Suprapubic skin (tissue), 4 donors: ENCODE measurements around the gene CASK. TPM values are rescaled to one million over a fixed set of nuclear protein-coding genes. Genes with fewer than 3 reads are reported as not detected.

Experiments
- DNase-seq, 2 donors: peaks; one replicate each; pipeline ENCODE4 v3.0.0-alpha.2; 2019; ENCODE audit warnings: low spot score in 2 of 2
- H3K27ac ChIP-seq: fragments of 200-600 bp; sonication (generic); one replicate; pipeline ENCODE4 v1.5.1; 2019
- H3K27me3 ChIP-seq: fragments of 200-600 bp; sonication (generic); one replicate; pipeline ENCODE4 v1.5.1; 2019
- H3K36me3 ChIP-seq: fragments of 200-600 bp; sonication (generic); one replicate; pipeline ENCODE4 v1.5.1; 2019
- H3K4me1 ChIP-seq: fragments of 200-600 bp; sonication (generic); one replicate; pipeline ENCODE4 v1.5.1; 2019
- H3K4me3 ChIP-seq: fragments of 200-600 bp; sonication (generic); one replicate; pipeline ENCODE4 v1.5.1; 2019; ENCODE audit warnings: mild to moderate bottlenecking
- H3K9me3 ChIP-seq: fragments of 200-600 bp; sonication (generic); one replicate; pipeline ENCODE4 v1.5.1; 2019
- EP300 ChIP-seq: sonication (generic); formaldehyde crosslinking; IDR thresholded peaks from one replicate; pipeline ENCODE4 v1.6.1; 2017; ENCODE audit warnings: antibody characterized with exemption
- POLR2A ChIP-seq, 2 donors: fragments of 450-650 bp; IDR thresholded peaks; one replicate each; pipeline ENCODE4 v1.6.1; 2017; ENCODE audit warnings: antibody characterized with exemption in 2 of 2, mild to moderate bottlenecking in 2 of 2, moderate library complexity in 2 of 2
- POLR2AphosphoS5 ChIP-seq, 3 donors: sonication (generic); formaldehyde crosslinking; IDR thresholded peaks; one replicate each; pipeline ENCODE4 v1.6.1; 2017; ENCODE audit warnings: antibody characterized with exemption in 3 of 3
- WGBS: methylation state at CpG from one replicate; pipeline ENCODE4 v1.1.5; 2018; 5-methylcytosine and 5-hydroxymethylcytosine counted together
- total RNA-seq, 4 donors: library from RNA; depleted of rRNA; stranded (reverse); fragments of >200 nt; gene quantifications; one replicate each; pipeline ENCODE4 v1.1.0, GENCODE V29; 2016
- TF ChIP-seq, protein P1 (sequence below), 2 donors: fragments of 200-600 bp in 1 of 2; fragments of 450-650 bp in 1 of 2; sonication (generic) in 1 of 2; IDR thresholded peaks; one replicate each; pipeline ENCODE4 v1.5.1; 2016 to 2019; ENCODE audit warnings: antibody characterized with exemption in 2 of 2, mild to moderate bottlenecking in 1 of 2, moderate library complexity in 1 of 2

Gene CASK
- total RNA-seq, 4 donors from 2014 or later = 19.4 to 28.6 (median 25.3) TPM

DNA sequence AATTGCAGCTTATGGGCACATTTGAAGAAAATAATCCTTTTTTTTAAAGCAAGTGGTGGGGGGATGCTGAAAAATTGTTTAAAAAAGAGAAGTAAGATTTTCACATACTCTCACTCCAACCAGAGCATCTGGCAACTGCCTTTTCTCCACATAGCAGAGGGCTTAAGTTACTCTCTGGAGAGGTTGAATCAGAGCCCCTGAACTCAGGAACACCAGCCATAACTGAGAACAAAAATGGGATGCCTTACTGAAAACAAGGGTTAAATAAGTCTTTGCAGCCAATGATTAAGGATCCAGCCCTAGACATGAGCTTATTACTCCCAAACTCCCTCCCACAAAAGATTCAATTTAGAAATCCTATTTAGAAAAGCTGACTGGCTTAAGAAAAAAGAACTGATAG is 27.5 kb downstream of the CASK start:
- H3K4me1 ChIP-seq = no peaks in the 10 kb centered on the region
- TF ChIP-seq POLR2AphosphoS5 (IDR thresholded peaks at IDR 0.05) (no peak), EP300 (no peak), POLR2A (IDR thresholded peaks at IDR 0.05) (no peak)
- TF ChIP-seq, protein P1, sequence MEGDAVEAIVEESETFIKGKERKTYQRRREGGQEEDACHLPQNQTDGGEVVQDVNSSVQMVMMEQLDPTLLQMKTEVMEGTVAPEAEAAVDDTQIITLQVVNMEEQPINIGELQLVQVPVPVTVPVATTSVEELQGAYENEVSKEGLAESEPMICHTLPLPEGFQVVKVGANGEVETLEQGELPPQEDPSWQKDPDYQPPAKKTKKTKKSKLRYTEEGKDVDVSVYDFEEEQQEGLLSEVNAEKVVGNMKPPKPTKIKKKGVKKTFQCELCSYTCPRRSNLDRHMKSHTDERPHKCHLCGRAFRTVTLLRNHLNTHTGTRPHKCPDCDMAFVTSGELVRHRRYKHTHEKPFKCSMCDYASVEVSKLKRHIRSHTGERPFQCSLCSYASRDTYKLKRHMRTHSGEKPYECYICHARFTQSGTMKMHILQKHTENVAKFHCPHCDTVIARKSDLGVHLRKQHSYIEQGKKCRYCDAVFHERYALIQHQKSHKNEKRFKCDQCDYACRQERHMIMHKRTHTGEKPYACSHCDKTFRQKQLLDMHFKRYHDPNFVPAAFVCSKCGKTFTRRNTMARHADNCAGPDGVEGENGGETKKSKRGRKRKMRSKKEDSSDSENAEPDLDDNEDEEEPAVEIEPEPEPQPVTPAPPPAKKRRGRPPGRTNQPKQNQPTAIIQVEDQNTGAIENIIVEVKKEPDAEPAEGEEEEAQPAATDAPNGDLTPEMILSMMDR (IDR thresholded peaks at IDR 0.05) = no peak
- H3K4me3 ChIP-seq = no peak overlapping the region
- no peaks in the 10 kb centered on the region for H3K9me3 ChIP-seq
- no peaks in the 10 kb centered on the region for H3K27me3 ChIP-seq
- DNase-seq = no peak
- no peak overlapping the region for H3K27ac ChIP-seq
- no peaks in the 10 kb centered on the region for H3K36me3 ChIP-seq

DNA sequence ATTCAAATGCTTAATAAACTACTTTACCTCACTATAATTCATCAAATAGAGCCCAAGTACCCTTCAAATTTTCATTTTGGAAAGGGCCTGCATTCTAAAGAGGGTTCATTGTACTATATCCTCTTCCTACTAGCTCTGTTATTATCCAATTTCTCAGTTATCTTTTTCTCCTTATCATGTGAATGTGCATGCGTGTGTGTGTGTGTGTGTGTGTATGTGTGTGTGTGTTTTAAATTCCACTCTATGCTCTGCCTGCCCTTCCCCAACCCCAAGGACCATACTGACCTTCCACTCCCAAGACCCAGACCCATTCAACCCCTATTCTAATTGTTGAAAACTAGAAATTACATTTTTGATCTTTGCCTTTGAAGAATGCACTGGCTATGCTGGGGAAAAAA is 33.3 kb downstream of the CASK start:
- Histone ChIP-seq H3K36me3 (no peaks in the 10 kb centered on the region), H3K4me3 (no peak overlapping the region), H3K4me1 (peaks cover 3% of the 10 kb centered on the region), H3K9me3 (no peaks in the 10 kb centered on the region), H3K27me3 (no peaks in the 10 kb centered on the region), H3K27ac (no peak overlapping the region)
- TF ChIP-seq EP300 (no peak), POLR2AphosphoS5 (IDR thresholded peaks at IDR 0.05) (no peak), POLR2A (IDR thresholded peaks at IDR 0.05) (no peak)
- WGBS = 48% methylated on average over 1 of the region's 1 CpG
- no peak for DNase-seq

DNA sequence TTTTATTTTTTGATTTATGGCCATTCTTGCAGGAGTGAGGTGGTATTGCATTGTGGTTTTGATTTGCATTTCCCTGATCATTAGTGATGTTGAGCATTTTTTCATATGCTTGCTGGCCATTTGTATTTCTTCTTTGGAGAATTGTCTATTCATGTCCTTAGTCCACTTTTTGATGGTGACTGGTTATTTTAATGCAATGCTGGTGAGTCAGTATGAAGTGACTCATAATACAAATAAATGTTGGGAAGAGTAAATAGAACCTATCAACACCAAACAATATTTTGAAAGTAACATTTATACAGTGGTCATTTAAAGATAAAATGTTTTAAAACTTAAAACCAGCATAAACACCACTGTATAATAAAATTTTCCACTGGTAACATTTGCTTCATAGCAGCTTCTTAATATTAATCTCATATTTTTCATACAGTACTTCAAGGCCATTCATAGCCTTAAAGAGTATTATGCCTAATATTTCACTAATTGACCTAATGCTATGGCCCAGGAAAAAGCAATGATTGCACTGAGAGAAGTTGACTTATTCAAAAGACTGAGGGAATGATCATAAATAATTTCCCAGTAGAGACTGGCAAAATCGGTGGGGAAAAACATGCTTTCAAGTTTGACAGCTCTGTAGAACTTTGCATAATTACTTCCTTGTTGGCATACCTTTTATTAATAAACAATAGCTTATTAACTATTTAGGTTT is 33.9 kb downstream of the CASK start:
- 55% methylated on average over 1 of the region's 1 CpG for WGBS
- DNase-seq = no peak
- no peak overlapping the region for H3K4me3 ChIP-seq
- no peaks in the 10 kb centered on the region for H3K36me3 ChIP-seq
- no peak overlapping the region for H3K27ac ChIP-seq
- TF ChIP-seq POLR2AphosphoS5 (IDR thresholded peaks at IDR 0.05) = no peak
- TF ChIP-seq, protein P1 (IDR thresholded peaks at IDR 0.05) = no peak
- peaks cover 3% of the 10 kb centered on the region for H3K4me1 ChIP-seq
- no peaks in the 10 kb centered on the region for H3K27me3 ChIP-seq
- no peaks in the 10 kb centered on the region for H3K9me3 ChIP-seq

DNA sequence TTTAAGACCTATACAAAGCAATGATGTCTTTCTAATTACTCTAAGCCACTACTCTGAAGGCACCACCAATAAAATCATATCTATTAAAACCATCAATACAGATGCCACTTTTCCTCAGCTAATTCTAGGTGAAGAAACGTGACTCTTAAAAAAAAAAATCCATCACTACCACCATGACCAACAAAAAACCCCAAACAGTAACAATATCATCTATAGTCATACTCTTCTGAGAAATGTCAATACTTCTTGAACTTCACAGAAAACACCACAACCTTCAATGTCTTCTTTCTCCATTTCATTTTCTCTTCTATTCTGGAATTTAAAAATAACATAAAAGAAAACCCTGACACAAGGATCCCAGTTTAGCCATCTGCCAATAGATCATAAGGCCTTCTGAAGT is 35.7 kb downstream of the CASK start:
- H3K36me3 ChIP-seq = no peaks in the 10 kb centered on the region

DNA sequence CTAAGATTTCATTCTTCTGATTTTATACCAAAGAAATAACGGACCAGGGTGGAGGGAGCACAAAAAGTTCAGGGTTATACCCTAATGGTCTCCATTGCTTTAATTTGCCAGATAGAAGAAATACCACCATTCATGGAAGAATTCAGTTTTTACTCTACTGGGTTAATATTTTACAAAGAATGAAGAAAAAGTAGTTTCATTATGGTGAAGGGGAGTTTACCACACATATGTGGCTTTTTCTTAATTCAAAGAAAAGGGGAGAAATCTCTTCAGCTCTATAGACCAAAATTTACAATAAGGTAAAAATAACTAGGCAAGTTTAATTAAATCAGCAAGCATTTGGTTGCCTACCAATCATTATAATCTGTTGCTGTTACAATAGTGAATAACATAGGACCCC is 37.6 kb downstream of the CASK start:
- peaks cover 3% of the 10 kb centered on the region for H3K4me1 ChIP-seq
- no peak for DNase-seq
- no peaks in the 10 kb centered on the region for H3K9me3 ChIP-seq
- H3K4me3 ChIP-seq = no peak overlapping the region
- no peak overlapping the region for H3K27ac ChIP-seq
- H3K36me3 ChIP-seq = no peaks in the 10 kb centered on the region
- WGBS = 64% methylated on average over 1 of the region's 1 CpG
- H3K27me3 ChIP-seq = no peaks in the 10 kb centered on the region
- TF ChIP-seq POLR2AphosphoS5 (IDR thresholded peaks at IDR 0.05) = no peak
- TF ChIP-seq EP300 = no peak
- TF ChIP-seq, protein P1 (IDR thresholded peaks at IDR 0.05) = no peak
- TF ChIP-seq POLR2A (IDR thresholded peaks at IDR 0.05) = no peak

More for the DNA sequence above, 35.7 kb downstream of the CASK start:
- no peak overlapping the region for H3K27ac ChIP-seq
- WGBS = 54% methylated on average over 1 of the region's 1 CpG
- no peak overlapping the region for H3K4me3 ChIP-seq
- H3K27me3 ChIP-seq = no peaks in the 10 kb centered on the region
- DNase-seq = no peak
- peaks cover 3% of the 10 kb centered on the region for H3K4me1 ChIP-seq
- TF ChIP-seq POLR2A (IDR thresholded peaks at IDR 0.05) = no peak
- TF ChIP-seq EP300 = no peak
- TF ChIP-seq, protein P1 (IDR thresholded peaks at IDR 0.05) = no peak
- no peak for TF ChIP-seq POLR2AphosphoS5 (IDR thresholded peaks at IDR 0.05)
- H3K9me3 ChIP-seq = no peaks in the 10 kb centered on the region

DNA sequence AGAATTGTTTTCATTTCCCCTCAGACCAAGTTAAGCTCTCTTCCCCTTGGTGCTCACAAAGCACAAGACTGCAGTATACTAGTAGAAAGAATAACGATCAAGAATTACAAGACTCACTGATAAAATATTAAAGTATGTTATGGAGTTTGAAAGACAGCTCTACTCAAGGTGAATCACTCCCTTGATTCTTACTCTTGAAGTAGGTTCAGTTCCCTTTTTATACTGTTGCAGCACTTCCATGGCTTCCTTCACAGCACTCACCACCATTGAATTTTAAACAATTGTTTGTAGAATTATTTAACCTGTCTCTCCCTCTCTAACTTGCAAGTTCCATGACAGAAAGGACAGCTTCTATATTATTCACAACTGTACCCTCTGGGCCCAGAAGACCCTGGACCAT is 42.2 kb downstream of the CASK start:
- no peak for TF ChIP-seq EP300
- TF ChIP-seq POLR2A (IDR thresholded peaks at IDR 0.05) = no peak
- TF ChIP-seq POLR2AphosphoS5 (IDR thresholded peaks at IDR 0.05) = no peak
- TF ChIP-seq, protein P1 (IDR thresholded peaks at IDR 0.05) = no peak
- H3K4me3 ChIP-seq = no peak overlapping the region
- no peaks in the 10 kb centered on the region for H3K4me1 ChIP-seq
- H3K36me3 ChIP-seq = no peaks in the 10 kb centered on the region
- H3K27ac ChIP-seq = no peak overlapping the region
- no peak for DNase-seq
- 88% methylated on average over 1 of the region's 1 CpG for WGBS
- H3K9me3 ChIP-seq = no peaks in the 10 kb centered on the region
- H3K27me3 ChIP-seq = no peaks in the 10 kb centered on the region
